Activated T-cell treated with anti-CD3 and anti-CD28 coated beads, Interleukin-2, amount 50 U/mL, for 24 hours (primary cell): ENCODE results near the gene COPZ1.

Source experiments
- DNase-seq: peaks from one replicate; pipeline ENCODE4 v3.0.0-alpha.2; 2020
- H3K27ac Mint-ChIP-seq: 2 replicates; pipeline ENCODE4 v1.8.0; 2020; ENCODE audit warnings: mild to moderate bottlenecking, mixed read lengths
- H3K27me3 Mint-ChIP-seq: 2 replicates; pipeline ENCODE4 v1.8.0; 2020; ENCODE audit warnings: mixed read lengths
- H3K36me3 Mint-ChIP-seq: 2 replicates; pipeline ENCODE4 v1.8.0; 2020; ENCODE audit warnings: low read depth, mixed read lengths
- H3K4me1 Mint-ChIP-seq: 2 replicates; pipeline ENCODE4 v1.8.0; 2020; ENCODE audit warnings: low read depth, mixed read lengths
- H3K4me3 Mint-ChIP-seq: 2 replicates; pipeline ENCODE4 v1.8.0; 2020; ENCODE audit warnings: mild to moderate bottlenecking, moderate library complexity, mixed read lengths
- H3K9me3 Mint-ChIP-seq: 2 replicates; pipeline ENCODE4 v1.8.0; 2020; ENCODE audit warnings: mixed read lengths

COPZ1 gene

GRCh38 chr12:54286042-54287030, 38.6 kb upstream of the COPZ1 start:
- H3K27ac Mint-ChIP-seq: no peak overlapping the region
- H3K4me1 Mint-ChIP-seq: peaks cover 42% of the 10 kb centered on the region
- DNase-seq: peak; percentile 53
- no peaks in the 10 kb centered on the region for H3K27me3 Mint-ChIP-seq
- peaks cover 3% of the 10 kb centered on the region for H3K36me3 Mint-ChIP-seq
- no peak overlapping the region for H3K4me3 Mint-ChIP-seq
- no peaks in the 10 kb centered on the region for H3K9me3 Mint-ChIP-seq

DNA sequence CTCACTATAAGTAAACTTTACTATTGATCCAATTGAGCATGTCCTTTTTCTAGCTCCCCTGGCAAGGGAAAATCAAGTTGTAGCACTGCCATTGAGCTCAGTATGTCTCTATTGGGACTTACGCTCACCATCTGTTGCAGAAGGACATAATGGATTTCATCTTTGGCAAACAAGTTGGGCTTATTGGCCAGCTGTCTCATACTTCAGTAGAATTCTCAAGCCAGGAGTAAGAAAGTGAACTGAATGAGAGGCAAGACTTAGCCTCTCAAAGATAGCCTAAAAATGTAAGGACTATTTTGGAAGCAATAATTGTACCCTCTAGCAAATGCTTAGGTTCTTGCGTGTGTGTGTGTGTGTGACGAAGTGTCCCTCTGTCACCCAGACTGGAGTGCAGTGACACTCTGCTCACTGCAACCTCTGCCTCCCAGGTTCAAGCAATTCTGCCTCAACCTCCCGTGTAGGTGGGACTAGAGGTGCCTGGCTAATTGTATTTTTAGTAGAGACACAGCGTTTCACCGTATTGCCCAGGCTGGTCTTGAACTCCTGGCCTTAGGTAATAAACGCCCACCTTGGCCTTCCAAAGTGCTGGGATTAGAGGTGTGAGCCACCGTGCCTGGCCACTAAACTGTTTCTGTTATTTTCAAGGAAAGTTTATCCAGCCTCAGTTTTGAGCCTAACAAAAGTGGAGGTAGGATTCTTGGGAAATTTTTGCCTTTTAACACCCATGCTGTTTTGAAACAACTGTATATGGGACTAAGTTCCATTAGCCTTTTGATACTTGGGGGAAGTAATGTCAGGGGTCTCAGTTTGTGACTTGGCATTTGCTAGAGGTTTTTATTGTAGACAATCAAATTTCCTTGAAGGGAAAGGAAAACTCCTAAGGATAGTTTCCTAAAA, 37.4 kb upstream of the COPZ1 start:
- DNase-seq: peak; percentile 56
- H3K4me1 Mint-ChIP-seq: peaks cover 40% of the 10 kb centered on the region
- H3K27ac Mint-ChIP-seq: no peak overlapping the region

DNA sequence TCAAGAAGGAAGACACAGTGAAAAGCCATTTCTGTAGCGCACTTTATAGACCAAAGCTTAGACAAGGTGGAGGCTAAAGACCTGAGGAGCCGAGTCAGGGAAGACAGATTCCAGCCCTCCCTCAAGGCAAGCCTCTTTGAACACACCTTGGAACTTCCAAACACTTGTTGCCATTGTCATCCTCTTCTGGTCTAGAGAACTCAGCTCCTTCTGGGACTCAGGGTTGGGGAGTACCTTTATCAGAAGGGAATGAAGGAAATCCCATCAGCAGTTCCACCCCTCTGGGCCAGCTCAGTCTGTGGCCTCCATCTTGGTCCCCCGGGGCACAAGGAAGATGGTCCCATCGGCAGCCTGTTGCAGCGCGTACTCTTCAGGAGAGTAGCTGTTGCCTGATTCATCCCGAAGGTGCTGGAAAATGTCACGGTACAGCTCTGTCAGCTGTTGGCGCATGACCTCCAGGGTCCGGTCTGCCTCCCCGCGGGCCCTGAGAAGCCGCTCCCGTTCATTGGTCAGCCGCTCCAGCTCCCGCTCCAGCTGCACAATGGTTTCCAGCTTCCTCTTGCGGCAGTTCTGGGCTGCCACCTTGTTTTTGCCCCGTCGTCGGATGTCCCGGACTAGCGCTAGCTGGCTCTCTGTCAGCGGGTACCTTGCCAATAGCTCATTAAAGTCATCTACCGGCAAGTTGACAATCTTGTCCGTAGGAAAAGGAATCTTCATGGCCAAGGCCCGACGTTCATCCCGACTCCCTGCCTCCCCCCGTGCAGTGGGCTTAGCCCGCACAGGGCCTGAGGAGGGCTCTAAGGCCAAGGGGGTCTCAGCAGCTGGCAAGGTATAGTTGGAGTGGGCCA, 32.6 kb upstream of the COPZ1 start:
- Mint-ChIP-seq H3K4me3 (no peak overlapping the region), H3K4me1 (no peaks in the 10 kb centered on the region), H3K27me3 (no peaks in the 10 kb centered on the region), H3K27ac (peak overlapping the region; percentile 59), H3K9me3 (no peaks in the 10 kb centered on the region), H3K36me3 (peaks cover 3% of the 10 kb centered on the region)
- DNase-seq: no peak

More for the DNA sequence above, 37.4 kb upstream of the COPZ1 start:
- Mint-ChIP-seq H3K4me3 (peak overlapping the region; percentile 30), H3K36me3 (peaks cover 3% of the 10 kb centered on the region), H3K9me3 (no peaks in the 10 kb centered on the region), H3K27me3 (no peaks in the 10 kb centered on the region)

DNA sequence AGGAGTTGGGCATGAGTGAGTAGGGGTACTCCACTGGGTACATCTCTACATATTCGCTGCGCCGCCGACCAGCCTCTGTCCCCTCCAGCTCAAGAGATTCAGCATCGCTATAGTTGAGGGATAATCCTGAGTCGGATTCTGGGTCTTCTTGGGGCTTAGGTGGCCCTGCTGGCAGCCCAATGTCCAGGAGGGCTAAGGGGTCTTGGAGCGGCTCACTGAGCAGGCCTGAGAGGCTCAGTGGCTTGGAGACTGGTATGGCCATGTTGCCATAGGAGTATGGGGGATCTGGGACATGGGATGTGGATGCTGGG, 32.0 kb upstream of the COPZ1 start:
- peaks cover 3% of the 10 kb centered on the region for H3K4me1 Mint-ChIP-seq
- no peak overlapping the region for H3K27ac Mint-ChIP-seq
- DNase-seq: no peak
- no peak overlapping the region for H3K4me3 Mint-ChIP-seq
- no peaks in the 10 kb centered on the region for H3K27me3 Mint-ChIP-seq
- peaks cover 3% of the 10 kb centered on the region for H3K36me3 Mint-ChIP-seq
- no peaks in the 10 kb centered on the region for H3K9me3 Mint-ChIP-seq

DNA sequence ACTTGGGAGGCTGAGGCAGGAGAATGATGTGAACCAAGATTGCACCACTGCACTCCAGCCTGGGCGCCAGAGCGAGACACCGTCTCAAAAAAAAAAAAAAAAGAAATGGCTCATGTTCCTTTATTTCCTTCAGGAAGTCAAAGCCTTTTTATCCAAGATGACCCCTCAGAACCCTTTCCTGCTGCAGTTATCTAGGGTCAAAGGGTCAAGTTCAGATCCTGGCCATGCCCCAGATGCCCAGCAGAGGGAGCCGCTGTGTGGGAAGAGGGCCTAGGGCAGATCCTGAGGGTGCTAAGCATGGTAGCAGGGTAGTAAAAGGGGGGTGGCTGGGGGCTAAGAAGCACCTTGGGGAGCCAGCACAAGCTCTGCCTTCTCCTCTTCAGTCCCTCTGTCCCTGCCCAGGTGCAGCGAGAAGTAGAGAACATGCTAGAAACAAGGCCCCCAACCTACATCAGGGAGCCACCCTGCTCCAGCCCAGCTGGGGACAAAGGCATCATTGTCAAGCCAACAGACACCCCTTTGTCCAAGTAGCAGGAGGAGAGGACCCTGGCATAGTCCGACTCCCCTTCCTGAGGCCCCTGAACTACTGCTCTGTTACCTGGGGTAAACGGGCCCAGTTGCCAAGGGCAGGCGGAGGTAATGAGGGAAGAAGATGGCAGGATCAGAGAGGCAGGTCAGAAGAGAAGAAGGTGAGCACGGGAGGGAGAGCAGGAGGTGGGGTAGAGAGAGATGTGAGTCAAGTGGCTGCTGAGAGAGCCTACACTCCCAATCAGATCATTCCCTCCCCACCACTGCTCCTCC, 30.6 kb upstream of the COPZ1 start:
- H3K27ac Mint-ChIP-seq: no peak overlapping the region
- H3K4me1 Mint-ChIP-seq: peaks cover 5% of the 10 kb centered on the region
- no peak overlapping the region for H3K4me3 Mint-ChIP-seq
- H3K36me3 Mint-ChIP-seq: no peaks in the 10 kb centered on the region
- H3K27me3 Mint-ChIP-seq: peaks cover 7% of the 10 kb centered on the region
- peak; percentile 72 for DNase-seq
- no peaks in the 10 kb centered on the region for H3K9me3 Mint-ChIP-seq

- Mint-ChIP-seq H3K4me1 (peaks cover 7% of the 10 kb centered on the region), H3K4me3 (no peak overlapping the region), H3K27me3 (peaks cover 14% of the 10 kb centered on the region), H3K9me3 (no peaks in the 10 kb centered on the region), H3K27ac (no peak overlapping the region), H3K36me3 (no peaks in the 10 kb centered on the region)
- DNase-seq: no peak
These were observed 29.9 kb upstream of the COPZ1 start for GRCh38 chr12:54294953-54295566.

DNA sequence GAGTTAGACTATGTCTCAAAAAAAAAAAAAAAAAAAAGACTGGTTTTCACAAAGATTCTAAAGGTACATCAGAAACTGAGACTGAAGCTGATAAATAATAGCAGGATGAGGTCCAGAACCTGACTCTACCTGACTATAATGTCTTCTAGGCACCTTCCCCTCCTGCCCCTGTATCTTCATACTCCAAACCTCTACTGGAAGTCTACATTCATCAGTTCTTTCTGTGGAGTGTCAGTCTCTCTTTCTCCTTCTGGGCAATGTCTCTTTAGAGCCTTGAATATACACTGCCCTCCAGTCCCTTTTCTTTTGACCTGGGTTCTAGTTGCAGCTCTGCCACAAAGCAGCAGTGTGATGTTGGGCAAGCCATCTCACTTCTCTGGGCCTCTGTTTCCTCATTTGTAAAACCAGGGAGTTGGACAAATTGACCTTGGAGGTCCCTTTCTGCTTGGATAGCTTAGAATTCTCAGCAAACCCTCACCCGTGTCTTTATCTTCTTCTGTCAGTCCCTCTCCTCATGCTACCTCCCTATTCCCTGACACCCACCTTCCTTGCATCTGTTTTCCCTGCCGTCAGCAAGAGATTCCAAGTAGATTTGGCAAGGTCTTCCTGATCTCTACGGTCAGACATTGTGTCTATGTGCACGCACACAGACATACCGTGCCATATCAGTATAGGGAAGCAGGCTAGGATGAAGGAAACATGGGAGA, 28.4 kb upstream of the COPZ1 start:
- no peaks in the 10 kb centered on the region for H3K9me3 Mint-ChIP-seq
- no peak overlapping the region for H3K4me3 Mint-ChIP-seq
- no peak for DNase-seq
- H3K4me1 Mint-ChIP-seq: peaks cover 16% of the 10 kb centered on the region
- peaks cover 29% of the 10 kb centered on the region for H3K27me3 Mint-ChIP-seq
- no peaks in the 10 kb centered on the region for H3K36me3 Mint-ChIP-seq
- H3K27ac Mint-ChIP-seq: no peak overlapping the region

DNA sequence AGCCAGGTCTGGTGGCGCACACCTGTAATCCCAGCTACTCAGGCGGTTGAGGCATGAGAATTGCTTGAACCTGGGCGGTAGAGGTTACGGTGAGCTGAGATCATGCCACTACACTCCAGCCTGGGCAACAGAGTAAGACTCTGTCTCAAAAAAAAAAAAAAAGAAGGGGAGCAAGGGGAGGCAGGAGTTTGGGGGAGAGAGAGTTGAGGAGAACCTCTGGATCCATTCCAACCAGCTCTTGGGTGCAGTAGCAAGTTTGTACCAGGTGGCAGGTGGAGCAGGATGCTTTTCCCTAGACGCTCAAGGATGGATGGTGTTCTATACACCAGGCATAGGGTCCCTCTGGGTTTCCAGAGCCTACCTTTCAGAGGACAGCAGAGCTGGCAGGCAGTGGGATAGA, 26.0 kb upstream of the COPZ1 start:
- Mint-ChIP-seq H3K27me3 (peaks cover 49% of the 10 kb centered on the region), H3K9me3 (no peaks in the 10 kb centered on the region), H3K4me1 (peaks cover 17% of the 10 kb centered on the region), H3K27ac (no peak overlapping the region), H3K36me3 (no peaks in the 10 kb centered on the region), H3K4me3 (no peak overlapping the region)
- no peak for DNase-seq

- Mint-ChIP-seq H3K4me1 (peaks cover 24% of the 10 kb centered on the region), H3K27ac (peak overlapping the region; percentile 6), H3K27me3 (peaks cover 56% of the 10 kb centered on the region), H3K36me3 (no peaks in the 10 kb centered on the region), H3K4me3 (no peak overlapping the region), H3K9me3 (no peaks in the 10 kb centered on the region)
- DNase-seq: no peak
These were observed 25.3 kb upstream of the COPZ1 start for GRCh38 chr12:54299515-54300224.

GRCh38 chr12:54300225-54300731, 24.7 kb upstream of the COPZ1 start:
- Mint-ChIP-seq H3K27me3 (peaks cover 61% of the 10 kb centered on the region), H3K27ac (no peak overlapping the region), H3K36me3 (no peaks in the 10 kb centered on the region), H3K4me3 (no peak overlapping the region), H3K9me3 (no peaks in the 10 kb centered on the region), H3K4me1 (peaks cover 25% of the 10 kb centered on the region)
- DNase-seq: no peak

- Mint-ChIP-seq H3K27me3 (peaks cover 61% of the 10 kb centered on the region), H3K4me3 (peak within 1 kb of the TSS; percentile 25), H3K9me3 (no peaks in the 10 kb centered on the region), H3K36me3 (no peaks in the 10 kb centered on the region), H3K4me1 (peaks cover 25% of the 10 kb centered on the region), H3K27ac (no peak within 1 kb of the TSS)
- DNase-seq: peak; percentile 52
These were observed 24.1 kb upstream of the COPZ1 start, which contains the start of gene NFE2 for GRCh38 chr12:54300732-54301427. Gene NFE2, minus strand, starts transcription at chr12:54301015. Its CDS starts 5,767 bp downstream, at chr12:54295248.
